AG04449 (cell line): Measurements from ENCODE around the gene KAT8.

Source experiments
- CTCF ChIA-PET: fragments of 350-600 bp; formaldehyde crosslinking; extraction: SDS; loops from one replicate; lab custom pipeline; 2021; ENCODE audit warnings: antibody characterized with exemption; lab: Yijun Ruan, JAX
- POLR2A ChIA-PET: fragments of 400-600, 350-600 bp; formaldehyde crosslinking; extraction: SDS; loops from one replicate; lab custom pipeline; 2020; ENCODE audit warnings: antibody characterized with exemption, inconsistent platforms; lab: Yijun Ruan, JAX
- DNase-seq: peaks from one replicate; pipeline ENCODE4 v3.0.0-alpha.2; 2010; ENCODE audit warnings: low read depth, low spot score
- H3K4me3 ChIP-seq: 2 replicates; pipeline ENCODE4 v1.5.1; 2011; ENCODE audit warnings: low read depth, mild to moderate bottlenecking, control low read depth, low read length
- CTCF ChIP-seq: IDR thresholded peaks from one replicate; pipeline ENCODE4 v1.5.1; 2011; ENCODE audit warnings: mild to moderate bottlenecking, moderate library complexity, low read length, control low read depth, inconsistent platforms; ENCODE audit not compliant: insufficient read depth; ENCODE audit errors: missing control alignments

Gene KAT8

GRCh38 chr16:31117384-31118222, at the start of gene KAT8:
Gene KAT8, plus strand, starts transcription at chr16:31117664. Its CDS starts 18 bp downstream, at chr16:31117682.
- no peak for TF ChIP-seq CTCF
- H3K4me3 ChIP-seq = peak within 1 kb of the TSS; percentile 60
- ChIA-PET POLR2A (interaction anchor here (0.8 to 1.6 kb wide), 17 partner anchors 9 to 342 kb away, joined by 3 to 12 read pairs (median 4); partner anchors contain the start of genes ARMC5, BCKDK, FUS and HSD3B7), CTCF (interaction anchor here (1.0 to 6.8 kb wide), 4 partner anchors 15 to 751 kb away, joined by 3 to 56 read pairs (median 7); no protein-coding TSS in a partner anchor)
- DNase-seq = peak; percentile 81

DNA sequence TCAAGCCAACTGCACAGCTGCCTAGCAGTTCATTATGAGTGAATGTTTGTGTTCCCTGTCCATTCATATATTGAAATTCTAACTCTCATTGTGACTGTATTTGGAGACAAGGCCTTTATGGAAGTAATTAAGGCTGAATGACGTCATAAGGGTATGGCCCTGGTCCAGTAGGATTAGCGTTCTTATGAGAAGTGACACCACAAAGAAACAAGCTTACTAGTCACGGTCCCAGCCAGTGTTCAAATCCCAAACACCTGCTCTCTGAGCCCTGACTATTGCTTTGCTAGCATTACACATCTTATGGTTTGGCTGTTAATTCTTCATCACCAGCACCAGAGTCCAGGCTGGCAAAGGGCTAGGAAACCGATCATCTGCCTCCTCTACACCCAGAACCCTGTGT, 45.6 kb upstream of the KAT8 start:
- no peak for DNase-seq

DNA sequence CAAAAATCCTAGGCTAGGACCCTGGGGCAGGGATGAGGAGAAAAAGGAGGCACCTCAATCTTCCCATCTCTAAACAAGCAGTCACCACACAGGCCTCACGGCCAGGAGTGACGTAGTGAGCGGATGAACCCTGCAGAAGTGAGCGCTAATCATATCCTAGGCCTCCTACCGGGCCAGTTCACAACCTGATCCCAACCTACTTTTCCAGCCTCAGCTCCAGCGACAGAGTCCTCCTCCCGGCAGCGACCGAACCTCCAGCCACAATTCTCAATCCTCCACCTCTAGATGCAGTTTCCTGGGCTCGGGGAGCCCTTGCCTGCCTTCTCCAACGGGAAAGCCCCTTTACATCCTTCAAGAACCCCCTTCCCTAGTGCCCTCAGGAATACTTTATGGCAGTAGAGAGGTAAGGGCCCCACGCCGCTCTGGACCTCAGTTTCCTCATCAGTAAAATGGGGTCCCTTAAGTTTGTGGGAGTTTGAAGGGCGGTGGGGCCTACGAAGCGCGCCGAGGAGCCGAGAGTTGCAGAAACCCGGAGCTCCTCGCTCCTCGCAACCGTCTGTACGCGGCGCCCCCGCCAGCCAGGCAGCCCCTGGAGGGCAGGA, 44.8 kb upstream of the KAT8 start:
- ChIA-PET CTCF (interaction anchor here (1.0 to 4.2 kb wide), 4 partner anchors 10 to 110 kb away, joined by 3 to 40 read pairs (median 4); partner anchors contain the start of gene HSD3B7), POLR2A (interaction anchor here (1.0 to 2.4 kb wide), 11 partner anchors 8 to 108 kb away, joined by 3 to 28 read pairs (median 5); partner anchors contain the start of genes FUS and HSD3B7)
- no peak for TF ChIP-seq CTCF
- DNase-seq = no peak
- peak overlapping the region; percentile 98 for H3K4me3 ChIP-seq

More for the DNA sequence above, 45.6 kb upstream of the KAT8 start:
- ChIA-PET POLR2A (interaction anchor here (1.0 to 1.3 kb wide), 4 partner anchors 14 to 118 kb away, joined by 3 to 4 read pairs (median 3); no protein-coding TSS in a partner anchor), CTCF (interaction anchor here (0.9 to 4.2 kb wide), 5 partner anchors 9 to 109 kb away, joined by 3 to 40 read pairs (median 3); partner anchors contain the start of gene HSD3B7)
- no peak for TF ChIP-seq CTCF
- H3K4me3 ChIP-seq = peak overlapping the region; percentile 98

- CTCF ChIA-PET = interaction anchor here (0.6 to 4.2 kb wide), 6 partner anchors 38 to 795 kb away, joined by 3 to 40 read pairs (median 4); partner anchors contain the start of gene HSD3B7
- POLR2A ChIA-PET = interaction anchor here (0.7 to 2.4 kb wide), 17 partner anchors 8 to 115 kb away, joined by 3 to 28 read pairs (median 5); partner anchors contain the start of genes FUS, HSD3B7, KAT8 and PRSS8
- DNase-seq = no peak
- no peak for TF ChIP-seq CTCF
- H3K4me3 ChIP-seq = peak overlapping the region; percentile 98
Measured at GRCh38 chr16:31073142-31073969, 44.1 kb upstream of the KAT8 start.

DNA sequence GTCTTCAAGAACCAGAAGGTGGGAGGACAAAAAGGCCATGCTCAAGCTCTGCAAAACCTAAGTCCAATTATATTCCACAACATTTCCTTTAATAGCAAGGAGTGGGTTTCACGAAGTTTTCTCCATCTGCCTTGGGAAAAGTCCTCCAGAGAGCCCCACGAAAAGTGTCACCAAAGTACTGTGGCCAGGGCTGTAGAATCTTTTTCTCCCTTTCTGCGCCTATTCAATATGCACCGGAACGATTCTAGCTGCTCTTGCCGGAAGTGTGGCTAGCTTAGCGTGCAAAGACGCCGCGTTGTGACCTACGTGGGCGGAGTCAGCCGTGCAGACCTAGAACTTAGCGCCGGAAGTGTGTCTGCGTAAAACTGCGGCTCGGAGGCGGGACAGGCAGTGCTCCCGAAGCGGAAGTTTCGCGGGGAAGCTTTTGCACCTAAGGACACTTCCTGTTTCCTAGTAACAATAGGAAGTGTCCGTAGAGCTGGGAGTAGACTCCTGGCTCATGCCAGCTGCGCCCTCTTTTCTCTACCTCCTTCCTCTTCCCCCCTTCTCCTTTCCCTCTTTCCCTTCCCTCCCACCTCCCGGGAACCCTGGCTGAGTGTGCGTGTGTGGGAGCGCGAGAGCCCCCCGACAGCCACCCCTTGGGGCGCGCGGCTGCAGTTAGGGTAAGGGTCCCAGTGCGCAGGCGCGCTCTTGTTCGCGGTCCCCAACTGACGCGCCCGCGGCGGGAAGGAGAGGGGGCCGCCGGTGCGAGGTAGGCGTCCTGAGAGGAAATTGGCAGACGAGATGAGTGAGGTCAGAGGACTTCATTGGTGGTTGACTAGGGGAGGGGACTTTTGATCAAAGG, 43.3 kb upstream of the KAT8 start, which contains the start of the genes ZNF646 and ZNF668:
Gene ZNF646 (plus strand): TSS at position 453 of the 844 bp plus-strand sequence. CDS start 1,903 bp downstream, outside the sequence.
Gene ZNF668 (minus strand): TSS at position 271 of the 844 bp plus-strand sequence. CDS start 9,781 bp downstream, outside the sequence.
- CTCF ChIA-PET = interaction anchor here (0.6 to 4.2 kb wide), 5 partner anchors 20 to 794 kb away, joined by 3 to 40 read pairs (median 4); partner anchors contain the start of gene HSD3B7
- peak within 1 kb of the TSS; percentile 98 for H3K4me3 ChIP-seq
- TF ChIP-seq CTCF = no peak
- peak; percentile 94 for DNase-seq
- POLR2A ChIA-PET = interaction anchor here (0.6 to 2.4 kb wide), 17 partner anchors 9 to 115 kb away, joined by 3 to 28 read pairs (median 5); partner anchors contain the start of genes FUS, HSD3B7, KAT8 and PRSS8
